Measurements from ENCODE around the gene PRDM12.

PRDM12 gene

DNA sequence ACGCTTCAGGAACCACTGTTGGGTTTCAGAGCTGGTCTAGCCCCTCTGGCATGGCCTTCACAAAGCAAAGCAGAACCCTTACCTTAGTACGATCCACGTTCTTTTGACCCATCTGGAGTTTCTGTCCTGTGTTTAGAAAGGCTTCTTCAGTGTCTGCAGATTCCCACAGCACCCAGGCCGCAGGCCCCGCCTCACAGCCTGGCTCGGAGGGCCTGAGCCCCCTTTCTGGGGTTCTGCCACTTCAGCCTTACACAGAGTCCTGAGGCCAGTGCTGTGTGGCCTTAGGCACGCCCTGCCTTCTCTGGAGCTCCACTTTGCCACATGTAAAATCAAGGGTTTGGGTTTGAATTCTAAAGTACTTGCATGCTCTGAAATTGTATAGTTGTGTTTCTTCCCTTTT is 31.6 kb upstream of the PRDM12 start:
- TF ChIP-seq, protein P1, sequence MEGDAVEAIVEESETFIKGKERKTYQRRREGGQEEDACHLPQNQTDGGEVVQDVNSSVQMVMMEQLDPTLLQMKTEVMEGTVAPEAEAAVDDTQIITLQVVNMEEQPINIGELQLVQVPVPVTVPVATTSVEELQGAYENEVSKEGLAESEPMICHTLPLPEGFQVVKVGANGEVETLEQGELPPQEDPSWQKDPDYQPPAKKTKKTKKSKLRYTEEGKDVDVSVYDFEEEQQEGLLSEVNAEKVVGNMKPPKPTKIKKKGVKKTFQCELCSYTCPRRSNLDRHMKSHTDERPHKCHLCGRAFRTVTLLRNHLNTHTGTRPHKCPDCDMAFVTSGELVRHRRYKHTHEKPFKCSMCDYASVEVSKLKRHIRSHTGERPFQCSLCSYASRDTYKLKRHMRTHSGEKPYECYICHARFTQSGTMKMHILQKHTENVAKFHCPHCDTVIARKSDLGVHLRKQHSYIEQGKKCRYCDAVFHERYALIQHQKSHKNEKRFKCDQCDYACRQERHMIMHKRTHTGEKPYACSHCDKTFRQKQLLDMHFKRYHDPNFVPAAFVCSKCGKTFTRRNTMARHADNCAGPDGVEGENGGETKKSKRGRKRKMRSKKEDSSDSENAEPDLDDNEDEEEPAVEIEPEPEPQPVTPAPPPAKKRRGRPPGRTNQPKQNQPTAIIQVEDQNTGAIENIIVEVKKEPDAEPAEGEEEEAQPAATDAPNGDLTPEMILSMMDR (IDR thresholded peaks at IDR 0.05; ENCODE audit: insufficient read depth, missing control alignments): no peak
- DNase-seq (ENCODE audit: insufficient read length, low spot score): no peak
- no peak for FAIRE-seq

DNA sequence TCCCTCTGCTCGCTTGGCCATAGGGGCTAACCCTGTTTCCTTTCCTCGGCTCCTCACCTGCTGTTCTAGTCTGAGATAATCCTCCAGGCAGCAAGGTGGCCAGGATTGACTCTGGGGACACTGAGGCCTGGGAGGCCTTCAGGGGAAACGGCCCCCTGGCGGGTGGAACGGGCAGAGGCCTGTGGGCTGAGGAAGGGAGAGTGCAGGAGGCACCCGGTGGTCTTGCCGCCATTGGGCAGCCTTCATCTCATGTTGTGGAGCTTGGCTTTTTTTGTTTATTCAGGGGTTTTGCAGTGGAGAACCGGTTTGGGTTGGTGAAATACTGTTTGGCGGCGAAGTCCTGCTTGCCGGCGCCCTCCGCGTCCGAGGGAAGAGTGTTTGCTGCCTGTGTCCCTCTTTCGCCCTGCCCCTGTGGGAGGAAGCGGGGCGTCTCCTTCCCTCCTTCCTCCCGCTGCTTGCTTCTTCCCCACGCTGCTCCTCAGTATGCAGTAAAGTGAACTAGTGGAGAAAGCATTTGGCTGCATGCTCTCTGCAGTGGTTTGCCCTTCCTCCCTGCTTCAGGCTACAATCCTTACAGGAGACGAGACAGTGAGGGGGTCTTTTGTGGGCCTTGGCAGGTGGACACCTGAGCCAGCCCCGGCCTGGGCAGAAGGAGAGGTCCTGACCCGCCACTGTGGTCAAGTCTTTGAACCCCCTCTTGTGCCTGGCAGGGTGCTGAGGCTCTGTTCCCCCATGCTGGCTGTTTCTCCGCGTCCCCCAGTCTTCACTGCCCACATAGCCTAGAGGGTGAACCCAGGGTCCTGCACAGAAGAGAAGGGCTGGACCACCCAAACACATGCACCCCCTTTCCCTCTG is 30.8 kb upstream of the PRDM12 start:
- TF ChIP-seq, protein P1 (IDR thresholded peaks at IDR 0.05; ENCODE audit: insufficient read depth, missing control alignments): no peak
- FAIRE-seq (no peak), DNase-seq (ENCODE audit: insufficient read length, low spot score) (no peak)

DNA sequence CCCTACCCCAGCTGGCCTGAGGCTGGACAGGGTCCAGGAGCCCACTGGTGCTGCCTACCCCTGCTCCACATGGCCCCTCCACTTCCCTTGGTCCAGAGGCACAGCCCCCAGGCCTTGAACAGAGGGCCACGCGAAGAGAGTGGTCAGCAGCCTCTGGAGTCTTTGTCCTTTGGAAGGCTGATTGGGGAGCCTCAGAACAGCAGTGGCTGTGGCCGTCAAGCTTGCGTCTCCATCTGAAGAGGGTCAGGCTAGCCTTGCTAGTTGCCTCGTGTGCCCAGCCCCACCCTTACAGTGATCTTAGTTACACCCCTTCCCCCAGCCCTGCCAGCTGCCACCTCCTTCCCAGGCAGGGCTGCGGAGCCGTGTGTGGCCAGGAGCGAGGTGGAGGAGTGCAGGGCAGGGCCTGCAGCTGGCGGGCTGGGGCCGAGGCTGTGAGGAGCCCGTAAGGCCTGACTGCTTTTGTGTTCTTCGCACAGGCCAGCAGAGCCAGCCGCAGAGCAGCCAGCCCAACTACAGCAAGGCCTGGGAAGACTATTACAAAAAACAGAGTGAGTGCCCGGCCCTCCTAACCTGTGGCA is 30.1 kb upstream of the PRDM12 start:
- TF ChIP-seq, protein P1 (IDR thresholded peaks at IDR 0.05; ENCODE audit: insufficient read depth, missing control alignments): no peak
- FAIRE-seq (no peak), DNase-seq (ENCODE audit: insufficient read length, low spot score) (no peak)

GRCh38 chr9:130634801-130635200 is 29.6 kb upstream of the PRDM12 start:
- FAIRE-seq: no peak
- DNase-seq (ENCODE audit: insufficient read length, low spot score): no peak
- TF ChIP-seq, protein P1 (IDR thresholded peaks at IDR 0.05; ENCODE audit: insufficient read depth, missing control alignments): no peak

DNA sequence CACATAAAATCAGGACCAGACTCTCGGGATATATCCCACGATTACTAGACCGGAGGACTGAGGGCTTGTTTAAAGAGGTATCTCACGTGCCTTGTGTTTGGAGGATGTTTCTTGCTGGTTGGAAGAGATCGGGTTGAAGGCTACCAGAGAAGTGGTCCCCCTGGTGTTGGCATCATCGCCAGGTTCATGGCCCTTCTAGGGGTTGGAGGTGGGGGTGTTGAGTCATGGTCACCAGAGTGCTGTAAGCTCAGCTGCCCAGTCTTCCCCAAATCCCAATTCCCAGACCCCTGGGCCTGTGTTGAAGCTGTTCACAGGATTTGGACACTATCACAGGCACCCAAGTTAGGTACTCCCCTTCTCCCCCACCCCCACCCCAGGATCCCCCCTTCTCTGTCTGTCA is 29.1 kb upstream of the PRDM12 start:
- TF ChIP-seq, protein P1 (IDR thresholded peaks at IDR 0.05; ENCODE audit: insufficient read depth, missing control alignments): no peak
- DNase-seq (ENCODE audit: insufficient read length, low spot score) (no peak), FAIRE-seq (no peak)

DNA sequence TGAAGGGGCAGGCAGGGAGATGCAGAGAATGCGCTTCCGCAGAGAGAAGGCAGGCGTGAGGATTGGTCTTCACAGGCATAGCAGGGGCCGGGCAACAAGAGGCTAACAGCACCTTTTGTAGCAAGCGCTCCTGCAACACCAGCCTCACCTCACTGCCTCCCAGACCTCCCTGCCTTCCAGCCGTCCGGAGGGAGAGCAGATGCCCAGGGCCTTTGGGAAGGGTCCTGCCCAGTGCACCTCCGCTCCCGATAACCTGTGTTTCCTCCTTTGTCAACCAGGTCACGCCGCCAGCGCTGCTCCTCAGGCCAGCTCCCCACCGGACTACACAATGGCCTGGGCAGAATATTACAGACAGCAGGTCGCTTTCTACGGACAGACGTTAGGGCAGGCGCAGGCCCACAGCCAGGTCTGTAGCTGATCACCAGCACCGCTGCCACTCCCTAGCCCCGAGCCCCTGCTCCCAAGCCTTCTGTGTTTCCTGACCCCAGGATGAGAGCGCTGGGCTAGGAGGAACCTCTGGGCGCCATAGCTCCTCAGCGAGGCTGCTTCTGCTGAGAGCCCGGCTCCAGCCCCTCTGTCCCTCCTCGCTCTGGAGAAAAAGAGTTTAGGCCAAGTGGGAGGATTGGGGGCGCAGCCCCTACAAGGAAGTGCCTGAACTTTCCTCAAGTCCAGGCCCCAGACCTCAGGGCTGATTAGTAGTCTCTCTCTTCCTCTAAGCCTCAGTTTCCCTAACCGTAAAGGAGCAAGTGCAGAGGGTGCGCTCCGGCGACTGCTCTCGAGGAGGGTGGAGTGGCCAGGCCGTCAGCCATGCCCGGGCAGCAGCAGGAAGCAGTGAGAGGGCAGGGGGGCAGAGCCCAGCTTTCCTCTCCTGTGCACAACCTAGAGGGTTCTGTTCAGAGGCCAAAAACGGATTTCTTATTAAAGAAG is 28.4 kb upstream of the PRDM12 start:
- no peak for FAIRE-seq
- TF ChIP-seq, protein P1 (IDR thresholded peaks at IDR 0.05; ENCODE audit: insufficient read depth, missing control alignments): no peak
- no peak for DNase-seq (ENCODE audit: insufficient read length, low spot score)

All from D721Med (cell line).